Stimulated activated CD8-positive, alpha-beta memory T cell treated with anti-CD3 and anti-CD28 coated beads, Interleukin-4, amount 100 ng/mL, for 4 hours (primary cell): Measurements from ENCODE around the gene ALKBH7.

ENCODE experiments used
- DNase-seq, 2 donors: peaks; one replicate each; pipeline ENCODE4 v3.0.0-alpha.2; 2020; ENCODE audit warnings: low read depth in 2 of 2, low spot score in 1 of 2

Gene ALKBH7

GRCh38 chr19:6423499-6424194 lies 51.1 kb downstream of the ALKBH7 start:
- no peak for DNase-seq

GRCh38 chr19:6424195-6424938 lies 51.8 kb downstream of the ALKBH7 start, which contains the start of gene KHSRP:
Gene KHSRP (minus strand): TSS chr19:6424811. CDS start chr19:6424701, 110 bp downstream.
- no peak for DNase-seq
